Superior temporal gyrus (tissue), 1 donor: Measurements from ENCODE around the gene GARNL3.

ENCODE experiments used
- DNase-seq: peaks from one replicate; pipeline ENCODE4 v3.0.0-alpha.2; 2016; ENCODE audit errors: extremely low spot score

Gene GARNL3

GRCh38 chr9:127313042-127313560, 48.5 kb downstream of the GARNL3 start:
- no peak for DNase-seq

GRCh38 chr9:127314911-127315310, 50.3 kb downstream of the GARNL3 start:
- no peak for DNase-seq

GRCh38 chr9:127316586-127317323, 52.2 kb downstream of the GARNL3 start:
- DNase-seq, result no peak

- no peak for DNase-seq
Observed at GRCh38 chr9:127318651-127319167, 54.1 kb downstream of the GARNL3 start.

GRCh38 chr9:127319366-127320114, 55.0 kb downstream of the GARNL3 start:
- DNase-seq, result no peak

- DNase-seq, result no peak
Observed at GRCh38 chr9:127320115-127320378, 55.5 kb downstream of the GARNL3 start.

- no peak for DNase-seq
Observed at GRCh38 chr9:127323393-127323792, 58.8 kb downstream of the GARNL3 start.

- no peak for DNase-seq
Observed at GRCh38 chr9:127330501-127330900, 65.9 kb downstream of the GARNL3 start.

- DNase-seq, result no peak
Observed at GRCh38 chr9:127333221-127334064, 68.9 kb downstream of the GARNL3 start.

GRCh38 chr9:127334725-127335124, 70.2 kb downstream of the GARNL3 start:
- no peak for DNase-seq

- no peak for DNase-seq
Observed at GRCh38 chr9:127336086-127336485, 71.5 kb downstream of the GARNL3 start.

GRCh38 chr9:127336506-127337352, 72.2 kb downstream of the GARNL3 start:
- peak; percentile 86 for DNase-seq

- DNase-seq, result no peak
Observed at GRCh38 chr9:127340721-127341120, 76.1 kb downstream of the GARNL3 start.

- no peak for DNase-seq
Observed at GRCh38 chr9:127341152-127341551, 76.6 kb downstream of the GARNL3 start.

GRCh38 chr9:127344368-127345000, 79.9 kb downstream of the GARNL3 start:
- DNase-seq, result no peak

- DNase-seq, result no peak
Observed at GRCh38 chr9:127345566-127345965, 81.0 kb downstream of the GARNL3 start.

- no peak for DNase-seq
Observed at GRCh38 chr9:127346584-127346983, 82.0 kb downstream of the GARNL3 start.

GRCh38 chr9:127347831-127348776, 83.5 kb downstream of the GARNL3 start:
- peak; percentile 79 for DNase-seq

GRCh38 chr9:127349483-127350113, 85.0 kb downstream of the GARNL3 start:
- no peak for DNase-seq
